NCI-H146 treated with DMSO at 0.1 percent for 48 hours (cell line): ENCODE measurements around the gene ZNF473.

Experiments used
- DNase-seq: peaks from one replicate; lab custom pipeline; 2025; ENCODE audit not compliant: unreplicated experiment; lab: John Stamatoyannopoulos, UW

Gene ZNF473

GRCh38 chr19:50003254-50003788, 22.5 kb upstream of the ZNF473 start:
- DNase-seq = no peak

- no peak for DNase-seq
Measured at GRCh38 chr19:50003810-50004419, 21.9 kb upstream of the ZNF473 start.

GRCh38 chr19:50005428-50005827, 20.4 kb upstream of the ZNF473 start:
- no peak for DNase-seq

- no peak for DNase-seq
Measured at GRCh38 chr19:50007170-50007569, 18.6 kb upstream of the ZNF473 start.

- no peak for DNase-seq
Measured at GRCh38 chr19:50007947-50008346, 17.9 kb upstream of the ZNF473 start.

- no peak for DNase-seq
Measured at GRCh38 chr19:50008532-50008931, 17.3 kb upstream of the ZNF473 start.

- no peak for DNase-seq
Measured at GRCh38 chr19:50016225-50016807, 9.5 kb upstream of the ZNF473 start.

GRCh38 chr19:50020481-50020880, 5.3 kb upstream of the ZNF473 start:
- DNase-seq = no peak

GRCh38 chr19:50022823-50023222, 3.0 kb upstream of the ZNF473 start:
- no peak for DNase-seq

GRCh38 chr19:50024719-50025021, 1.1 kb upstream of the ZNF473 start:
- no peak for DNase-seq

- DNase-seq = peak; percentile 100
Measured at GRCh38 chr19:50025022-50025793, 597 bp upstream of the ZNF473 start, which contains the start of gene VRK3. Gene VRK3 (minus strand): TSS chr19:50025372. CDS start chr19:50016162, 9,210 bp downstream.

GRCh38 chr19:50026550-50026906, 723 bp downstream of the ZNF473 start:
- no peak for DNase-seq

GRCh38 chr19:50030225-50030624, 4.4 kb downstream of the ZNF473 start:
- DNase-seq = no peak

- DNase-seq = no peak
Measured at GRCh38 chr19:50030937-50031336, 5.1 kb downstream of the ZNF473 start.

- no peak for DNase-seq
Measured at GRCh38 chr19:50036908-50037307, 11.1 kb downstream of the ZNF473 start.

- no peak for DNase-seq
Measured at GRCh38 chr19:50039968-50040367, 14.2 kb downstream of the ZNF473 start.

- DNase-seq = no peak
Measured at GRCh38 chr19:50040967-50041366, 15.2 kb downstream of the ZNF473 start.

- DNase-seq = no peak
Measured at GRCh38 chr19:50042363-50043024, 16.7 kb downstream of the ZNF473 start.

GRCh38 chr19:50043967-50044366, 18.2 kb downstream of the ZNF473 start:
- DNase-seq = no peak

GRCh38 chr19:50044922-50045321, 19.1 kb downstream of the ZNF473 start:
- DNase-seq = no peak

GRCh38 chr19:50046649-50047503, 21.1 kb downstream of the ZNF473 start:
- no peak for DNase-seq
